Peyer's patch (tissue), 4 donors: ENCODE measurements around the gene UBE3B. TPM values are rescaled to one million over a fixed set of nuclear protein-coding genes. Genes with fewer than 3 reads are reported as not detected.

Experiments
- DNase-seq, 3 donors: peaks; one replicate each; pipeline ENCODE4 v3.0.0-alpha.2; 2017 to 2019
- H3K27ac ChIP-seq, 4 donors: fragments of 200-600 bp; sonication (generic); one replicate each; pipeline ENCODE4 v1.5.1; 2016 to 2019
- H3K27me3 ChIP-seq, 2 donors: fragments of 200-600 bp; sonication (generic); one replicate each; pipeline ENCODE4 v1.5.1; 2019
- H3K36me3 ChIP-seq, 3 donors: fragments of 200-600 bp; sonication (generic); one replicate each; pipeline ENCODE4 v1.5.1; 2016 to 2019
- H3K4me1 ChIP-seq, 4 donors: fragments of 200-600 bp; sonication (generic); one replicate each; pipeline ENCODE4 v1.5.1; 2016 to 2019
- H3K4me3 ChIP-seq, 4 donors: fragments of 200-600 bp; sonication (generic); 1 replicate in 3 of 4; 2 replicates in 1 of 4; pipeline ENCODE4 v1.5.1; 2016 to 2019; ENCODE audit warnings: mild to moderate bottlenecking in 1 of 4
- H3K9me3 ChIP-seq, 4 donors: fragments of 200-600 bp; sonication (generic); one replicate each; pipeline ENCODE4 v1.5.1; 2016 to 2019; ENCODE audit warnings: mild to moderate bottlenecking in 1 of 4
- POLR2A ChIP-seq, 2 donors: fragments of 450-650 bp; IDR thresholded peaks; one replicate each; pipeline ENCODE4 v1.5.1; 2017; ENCODE audit warnings: antibody characterized with exemption in 2 of 2, mild to moderate bottlenecking in 2 of 2, moderate library complexity in 2 of 2
- total RNA-seq, 4 donors: library from RNA; depleted of rRNA; stranded (reverse); fragments of >200 nt; gene quantifications; one replicate each; pipeline ENCODE4 v1.1.0, GENCODE V29; 2016
- TF ChIP-seq, protein P1 (sequence below), 6 experiments: fragments of 450-650 bp in 4 of 6; fragments of 200-600 bp in 2 of 6; sonication (generic) in 1 of 6; IDR thresholded peaks; one replicate each; pipeline ENCODE4 v1.5.1; 2017 to 2019; ENCODE audit warnings: antibody characterized with exemption in 6 of 6, mild to moderate bottlenecking in 3 of 6, moderate library complexity in 1 of 6

Gene UBE3B
- total RNA-seq, 4 donors from 2014 or later = 43.8 to 77.0 (median 57.3) TPM

GRCh38 chr12:109447482-109447881 lies 30.0 kb upstream of the UBE3B start:
- no peaks in the 10 kb centered on the region for H3K27me3 ChIP-seq
- peaks cover 0 to 55% (median 0%) of the 10 kb centered on the region in 3 donors for H3K36me3 ChIP-seq
- no peak overlapping the region for H3K4me3 ChIP-seq
- H3K9me3 ChIP-seq = no peaks in the 10 kb centered on the region
- no peak overlapping the region for H3K27ac ChIP-seq
- no peaks in the 10 kb centered on the region for H3K4me1 ChIP-seq
- TF ChIP-seq, protein P1, sequence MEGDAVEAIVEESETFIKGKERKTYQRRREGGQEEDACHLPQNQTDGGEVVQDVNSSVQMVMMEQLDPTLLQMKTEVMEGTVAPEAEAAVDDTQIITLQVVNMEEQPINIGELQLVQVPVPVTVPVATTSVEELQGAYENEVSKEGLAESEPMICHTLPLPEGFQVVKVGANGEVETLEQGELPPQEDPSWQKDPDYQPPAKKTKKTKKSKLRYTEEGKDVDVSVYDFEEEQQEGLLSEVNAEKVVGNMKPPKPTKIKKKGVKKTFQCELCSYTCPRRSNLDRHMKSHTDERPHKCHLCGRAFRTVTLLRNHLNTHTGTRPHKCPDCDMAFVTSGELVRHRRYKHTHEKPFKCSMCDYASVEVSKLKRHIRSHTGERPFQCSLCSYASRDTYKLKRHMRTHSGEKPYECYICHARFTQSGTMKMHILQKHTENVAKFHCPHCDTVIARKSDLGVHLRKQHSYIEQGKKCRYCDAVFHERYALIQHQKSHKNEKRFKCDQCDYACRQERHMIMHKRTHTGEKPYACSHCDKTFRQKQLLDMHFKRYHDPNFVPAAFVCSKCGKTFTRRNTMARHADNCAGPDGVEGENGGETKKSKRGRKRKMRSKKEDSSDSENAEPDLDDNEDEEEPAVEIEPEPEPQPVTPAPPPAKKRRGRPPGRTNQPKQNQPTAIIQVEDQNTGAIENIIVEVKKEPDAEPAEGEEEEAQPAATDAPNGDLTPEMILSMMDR (IDR thresholded peaks at IDR 0.05) = no peak
- TF ChIP-seq POLR2A (IDR thresholded peaks at IDR 0.05) = no peak
- DNase-seq = no peak

DNA sequence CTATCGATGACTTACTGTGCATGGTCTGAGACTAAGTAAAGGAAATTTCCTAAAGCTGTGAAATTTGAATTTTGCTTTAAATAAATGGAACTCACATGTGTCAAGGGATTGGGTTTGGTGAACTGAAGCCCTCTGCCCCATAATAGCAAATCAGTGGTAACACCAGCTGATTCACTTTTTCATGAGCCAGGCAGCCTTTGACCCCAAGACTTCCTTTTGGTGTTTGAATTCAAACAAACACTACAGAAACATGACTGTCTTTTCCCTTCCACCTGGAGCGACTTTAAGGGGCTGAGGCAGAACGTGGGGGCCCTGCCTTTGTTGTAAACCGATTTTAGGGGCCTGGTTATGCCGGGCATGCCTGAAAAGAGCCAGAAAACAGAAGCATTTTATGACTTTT lies 29.2 kb upstream of the UBE3B start:
- H3K4me1 ChIP-seq = no peaks in the 10 kb centered on the region
- no peak for DNase-seq
- H3K9me3 ChIP-seq = no peaks in the 10 kb centered on the region
- H3K36me3 ChIP-seq = peaks cover 0 to 62% (median 0%) of the 10 kb centered on the region in 3 donors
- H3K27me3 ChIP-seq = no peaks in the 10 kb centered on the region
- peak overlapping the region in 1 of 4 donors; percentile 12 for H3K27ac ChIP-seq
- no peak overlapping the region for H3K4me3 ChIP-seq
- no peak for TF ChIP-seq POLR2A (IDR thresholded peaks at IDR 0.05)
- TF ChIP-seq, protein P1 (IDR thresholded peaks at IDR 0.05) = no peak

DNA sequence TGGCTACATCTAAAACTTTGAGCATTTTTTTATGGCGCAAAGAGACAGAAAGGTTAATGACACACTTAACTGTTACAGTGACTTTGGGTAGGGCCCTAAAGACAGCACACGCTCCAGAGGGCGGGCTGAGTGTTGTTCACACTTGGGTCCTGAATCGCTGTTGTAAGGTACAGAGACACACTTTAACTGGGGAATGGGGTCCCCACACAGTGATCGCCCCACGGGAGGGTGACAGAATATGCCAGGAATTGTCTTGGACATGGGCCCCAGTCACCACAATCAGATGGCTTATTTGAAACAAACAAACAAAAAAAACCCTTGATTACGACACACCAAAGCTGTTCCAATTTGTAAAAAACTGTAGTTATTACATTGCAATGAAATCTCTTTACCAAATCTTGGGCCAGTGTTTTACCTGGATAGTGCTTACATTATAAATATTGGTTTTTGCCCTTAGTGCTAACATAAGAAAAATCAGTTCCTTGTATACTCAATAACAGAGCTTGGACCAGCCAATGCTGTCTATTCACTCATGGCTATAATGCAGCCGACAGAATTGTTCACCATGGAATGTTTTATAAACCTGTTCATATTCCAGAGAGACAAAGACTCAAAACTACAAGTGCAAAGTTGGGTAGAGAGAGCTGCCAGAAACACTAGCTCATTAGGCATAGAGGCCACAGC lies 28.6 kb upstream of the UBE3B start:
- H3K27ac ChIP-seq = peak overlapping the region in 1 of 4 donors; percentile 12
- H3K27me3 ChIP-seq = no peaks in the 10 kb centered on the region
- TF ChIP-seq, protein P1 (IDR thresholded peaks at IDR 0.05) = no peak
- no peak for TF ChIP-seq POLR2A (IDR thresholded peaks at IDR 0.05)
- no peaks in the 10 kb centered on the region for H3K4me1 ChIP-seq
- no peak for DNase-seq
- peaks cover 0 to 68% (median 0%) of the 10 kb centered on the region in 3 donors for H3K36me3 ChIP-seq
- no peak overlapping the region for H3K4me3 ChIP-seq
- no peaks in the 10 kb centered on the region for H3K9me3 ChIP-seq

- no peaks in the 10 kb centered on the region for H3K27me3 ChIP-seq
- no peak for DNase-seq
- peak overlapping the region in 1 of 4 donors; percentile 16 for H3K27ac ChIP-seq
- no peaks in the 10 kb centered on the region for H3K4me1 ChIP-seq
- H3K9me3 ChIP-seq = no peaks in the 10 kb centered on the region
- H3K4me3 ChIP-seq = no peak overlapping the region
- TF ChIP-seq POLR2A (IDR thresholded peaks at IDR 0.05) = no peak
- TF ChIP-seq, protein P1 (IDR thresholded peaks at IDR 0.05) = peak in 1 of 6 experiments; percentile 11
- peaks cover 0 to 80% (median 0%) of the 10 kb centered on the region in 3 donors for H3K36me3 ChIP-seq
Measured at GRCh38 chr12:109449845-109450532, 27.4 kb upstream of the UBE3B start.

DNA sequence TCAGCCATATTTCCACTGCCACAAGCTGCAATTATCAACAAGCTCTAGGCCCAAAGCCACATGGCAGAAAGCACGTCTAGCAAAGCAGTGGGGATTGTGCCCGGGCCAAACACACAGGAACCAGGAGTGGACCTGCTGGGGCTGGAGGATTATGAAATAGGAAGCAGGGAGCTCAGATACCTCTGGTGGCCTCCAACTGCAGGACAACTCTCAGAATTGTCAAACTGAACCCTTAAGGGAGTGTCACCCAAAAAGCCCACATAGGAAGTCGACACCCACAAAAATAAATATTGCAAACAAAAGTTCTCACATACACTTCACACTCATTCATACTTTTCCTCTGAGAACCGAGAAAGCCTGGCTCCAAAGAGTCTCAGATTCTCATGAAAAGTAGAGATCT lies 26.5 kb upstream of the UBE3B start:
- no peaks in the 10 kb centered on the region for H3K9me3 ChIP-seq
- peaks cover 0 to 84% (median 0%) of the 10 kb centered on the region in 3 donors for H3K36me3 ChIP-seq

More for the DNA sequence above, 26.5 kb upstream of the UBE3B start:
- Histone ChIP-seq H3K27ac (peak overlapping the region in 1 of 4 donors; percentile 1), H3K4me1 (no peaks in the 10 kb centered on the region), H3K27me3 (no peaks in the 10 kb centered on the region), H3K4me3 (no peak overlapping the region)
- no peak for DNase-seq
- TF ChIP-seq, protein P1 (IDR thresholded peaks at IDR 0.05) = no peak
- no peak for TF ChIP-seq POLR2A (IDR thresholded peaks at IDR 0.05)
